Pancreas (tissue), 10 donors: Measurements from ENCODE around the gene COL25A1. TPM values are rescaled to one million over a fixed set of nuclear protein-coding genes. Genes with fewer than 3 reads are reported as not detected.

Experiments
- ATAC-seq, 4 donors: fragments of 200-7000 bp; cut with Tn5 transposase; one replicate each; pipeline versions ENCODE4 v1.8.0 to v1.9.1; 2020; ENCODE audit warnings: mild to moderate bottlenecking in 4 of 4, moderate library complexity in 4 of 4
- DNase-seq, 6 donors: peaks; one replicate each; pipeline ENCODE4 v3.0.0-alpha.2; 2020
- FAIRE-seq: peaks from 2 replicates; lab custom pipeline; 2012; peaks lifted over from hg19 to GRCh38; lab: Jason Lieb, UNC
- H3K27ac ChIP-seq, 4 donors: fragments of 200-600 bp; sonication (generic); 1 replicate in 3 of 4; 2 replicates in 1 of 4; pipeline versions ENCODE4 v1.5.0 to v1.8.0; 2020
- H3K27me3 ChIP-seq, 4 donors: fragments of 200-600 bp; one replicate each; pipeline ENCODE4 v1.8.0; 2021
- H3K36me3 ChIP-seq, 3 donors: fragments of 200-600 bp; sonication (generic) in 1 of 3; one replicate each; pipeline versions ENCODE4 v1.5.0 to v1.8.0; 2020 to 2021
- H3K4me1 ChIP-seq, 3 donors: fragments of 200-600 bp; one replicate each; pipeline ENCODE4 v1.8.0; 2021
- H3K4me3 ChIP-seq, 4 donors: fragments of 200-600 bp; sonication (generic) in 2 of 4; one replicate each; pipeline versions ENCODE4 v1.5.0 to v1.8.0; 2020 to 2021
- H3K9me3 ChIP-seq, 4 donors: fragments of 200-600 bp; one replicate each; pipeline ENCODE4 v1.8.0; 2021
- CTCF ChIP-seq, 4 donors: fragments of 200-600 bp; sonication (generic) in 3 of 4; IDR thresholded peaks; one replicate each; pipeline versions ENCODE4 v1.5.0 to v1.8.0; 2021; ENCODE audit warnings: antibody characterized with exemption in 4 of 4
- WGBS, 2 donors: extraction: QIAGEN DNeasy Blood & Tissue Kit; methylation state at CpG; one replicate each; pipeline ENCODE4 v1.1.7; 2013; 5-methylcytosine and 5-hydroxymethylcytosine counted together
- intact Hi-C, 3 donors: fragments of 100-400 bp; cut with DNase I; formaldehyde crosslinking; loops; one replicate each; pipeline versions ENCODE4 v1.11.1 to v1.14.2; 2022
- polyA plus RNA-seq, 2 donors: library from polyadenylated mRNA; stranded (reverse); fragments of 200-250 nt; gene quantifications; one replicate each; pipeline ENCODE4 v1.2.3, GENCODE V29; 2013
- total RNA-seq, 6 donors: library from RNA; stranded (reverse); fragmentation: NEBNext Ultra II Directional in 4 of 6; extraction: Animal tissue kit (Norgen Biotek cat#: 25700) in 4 of 6; gene quantifications; one replicate each; pipeline versions ENCODE4 v1.2.1 to v1.2.4, GENCODE V29; 2021 to 2023
- donor health status: healthy with polysubstance abuse.
- donor health status: DM: no; HTN: no; CAD: no; lungs with moderate emphysema.
- donor health status: DM: no; HTN: no; CAD: no.
- donor health status: control.
- donor health status: control.
- donor health status: Bipolar disorder and iron deficiency.
- donor health status: DM: yes; HTN: yes; CAD: no.
- donor health status: DM: no; HTN: no; CAD: no.
- donor health status: DM: no; HTN: no; CAD: no.
- donor health status: DM: yes; HTN: yes; CAD: no.

COL25A1 gene
- total and polyA plus RNA-seq, 8 donors, result 0.08 to 0.46 (median 0.22) TPM

- intact Hi-C loops, result no loop called here
- WGBS, 2 donors, result 67 to 82% methylated on average over 5 of the region's 5 CpGs
- H3K27ac ChIP-seq, result no peak overlapping the region
- H3K36me3 ChIP-seq, result no peaks in the 10 kb centered on the region
- no peaks in the 10 kb centered on the region for H3K9me3 ChIP-seq
- ATAC-seq (no peak), DNase-seq (no peak), FAIRE-seq (no peak)
- TF ChIP-seq CTCF (IDR thresholded peaks at IDR 0.05), result no peak
- peaks cover 0 to under 1% (median 0%) of the 10 kb centered on the region in 4 donors for H3K27me3 ChIP-seq
- no peaks in the 10 kb centered on the region for H3K4me1 ChIP-seq
- no peak overlapping the region for H3K4me3 ChIP-seq
Observed at GRCh38 chr4:108919226-108919893, 383.1 kb downstream of the COL25A1 start.

GRCh38 chr4:108917255-108917654 lies 385.2 kb downstream of the COL25A1 start:
- no peak for TF ChIP-seq CTCF (IDR thresholded peaks at IDR 0.05)
- 72 to 81% methylated on average over 5 of the region's 5 CpGs for WGBS, 2 donors
- no peak for FAIRE-seq
- no peak overlapping the region for H3K27ac ChIP-seq
- no peak overlapping the region for H3K4me3 ChIP-seq
- intact Hi-C loops, result no loop called here
- ATAC-seq, result no peak
- no peaks in the 10 kb centered on the region for H3K27me3 ChIP-seq
- H3K4me1 ChIP-seq, result no peaks in the 10 kb centered on the region
- no peaks in the 10 kb centered on the region for H3K9me3 ChIP-seq
- H3K36me3 ChIP-seq, result no peaks in the 10 kb centered on the region
- no peak for DNase-seq

GRCh38 chr4:108916638-108917037 lies 385.8 kb downstream of the COL25A1 start:
- no peaks in the 10 kb centered on the region for H3K4me1 ChIP-seq
- no peak for ATAC-seq
- H3K27me3 ChIP-seq, result no peaks in the 10 kb centered on the region
- no peaks in the 10 kb centered on the region for H3K9me3 ChIP-seq
- WGBS, 2 donors, result 92 to 95% methylated on average over 4 of the region's 4 CpGs
- H3K36me3 ChIP-seq, result no peaks in the 10 kb centered on the region
- TF ChIP-seq CTCF (IDR thresholded peaks at IDR 0.05), result no peak
- no peak for FAIRE-seq
- H3K27ac ChIP-seq, result no peak overlapping the region
- DNase-seq, result no peak
- intact Hi-C loops, result no loop called here
- no peak overlapping the region for H3K4me3 ChIP-seq

GRCh38 chr4:108906866-108907367 lies 395.5 kb downstream of the COL25A1 start:
- FAIRE-seq, result no peak

More at GRCh38 chr4:108906866-108907367, 395.5 kb downstream of the COL25A1 start:
- H3K36me3 ChIP-seq, result no peaks in the 10 kb centered on the region
- H3K27me3 ChIP-seq, result no peaks in the 10 kb centered on the region
- intact Hi-C loops, result no loop called here
- DNase-seq (no peak), ATAC-seq (no peak)
- H3K4me3 ChIP-seq, result no peak overlapping the region
- no peaks in the 10 kb centered on the region for H3K9me3 ChIP-seq
- 67 to 85% methylated on average over 8 of the region's 8 CpGs for WGBS, 2 donors
- H3K4me1 ChIP-seq, result peaks cover 0 to 5% (median 4%) of the 10 kb centered on the region in 3 donors
- no peak for TF ChIP-seq CTCF (IDR thresholded peaks at IDR 0.05)
- H3K27ac ChIP-seq, result no peak overlapping the region
